Activated CD4-positive, alpha-beta T cell treated with anti-CD3 and anti-CD28 coated beads for 24 hours (primary cell): ENCODE measurements around the gene VPS35.
"Not testable (repeated sequence)": the region's sequence is repeated elsewhere in the genome, so short reads cannot be mapped to it uniquely, and the experiment has no call there.

Source experiments
- DNase-seq, 2 donors: peaks; one replicate each; pipeline ENCODE4 v3.0.0-alpha.2; 2020; ENCODE audit warnings: low read depth in 2 of 2

Gene VPS35

GRCh38 chr16:46658925-46659324, 30.1 kb downstream of the VPS35 start:
- no peak for DNase-seq

GRCh38 chr16:46651305-46651704, 37.7 kb downstream of the VPS35 start:
- no peak for DNase-seq

- no peak for DNase-seq
Observed at GRCh38 chr16:46650254-46650623, 38.7 kb downstream of the VPS35 start.

DNA sequence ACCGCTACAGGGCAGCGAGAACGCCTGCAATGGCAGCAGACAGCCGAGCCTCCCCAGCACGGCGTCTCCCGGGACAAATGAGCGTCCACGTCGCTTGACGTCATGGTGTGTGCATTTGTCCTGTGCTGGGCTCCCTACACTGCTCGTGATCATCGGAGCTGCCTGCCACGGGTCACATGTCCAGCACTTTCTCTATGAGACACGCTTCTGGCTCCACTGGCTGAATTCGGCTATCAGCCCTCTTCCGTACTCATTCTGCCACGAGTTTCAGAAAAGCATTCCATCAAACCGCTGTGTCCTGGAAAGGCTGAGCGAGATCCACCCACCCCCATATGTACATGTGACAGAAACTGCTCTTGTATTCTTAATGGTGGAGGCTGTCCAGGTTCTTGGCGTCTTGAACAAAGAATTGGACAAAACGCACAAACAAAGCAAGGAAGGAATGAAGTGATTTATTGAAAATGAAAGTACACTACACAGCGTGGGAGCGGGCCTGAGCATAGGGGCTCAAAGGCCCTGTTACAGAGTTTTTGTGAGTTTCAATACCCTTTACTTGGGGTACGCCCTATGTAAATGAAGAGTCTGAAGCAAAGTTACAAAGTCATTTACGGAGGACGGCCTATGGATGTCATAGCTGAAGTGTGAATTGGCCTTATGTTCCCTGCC, 39.3 kb downstream of the VPS35 start:
- no peak for DNase-seq

- no peak for DNase-seq
Observed at GRCh38 chr16:46648656-46649055, 40.3 kb downstream of the VPS35 start.

DNA sequence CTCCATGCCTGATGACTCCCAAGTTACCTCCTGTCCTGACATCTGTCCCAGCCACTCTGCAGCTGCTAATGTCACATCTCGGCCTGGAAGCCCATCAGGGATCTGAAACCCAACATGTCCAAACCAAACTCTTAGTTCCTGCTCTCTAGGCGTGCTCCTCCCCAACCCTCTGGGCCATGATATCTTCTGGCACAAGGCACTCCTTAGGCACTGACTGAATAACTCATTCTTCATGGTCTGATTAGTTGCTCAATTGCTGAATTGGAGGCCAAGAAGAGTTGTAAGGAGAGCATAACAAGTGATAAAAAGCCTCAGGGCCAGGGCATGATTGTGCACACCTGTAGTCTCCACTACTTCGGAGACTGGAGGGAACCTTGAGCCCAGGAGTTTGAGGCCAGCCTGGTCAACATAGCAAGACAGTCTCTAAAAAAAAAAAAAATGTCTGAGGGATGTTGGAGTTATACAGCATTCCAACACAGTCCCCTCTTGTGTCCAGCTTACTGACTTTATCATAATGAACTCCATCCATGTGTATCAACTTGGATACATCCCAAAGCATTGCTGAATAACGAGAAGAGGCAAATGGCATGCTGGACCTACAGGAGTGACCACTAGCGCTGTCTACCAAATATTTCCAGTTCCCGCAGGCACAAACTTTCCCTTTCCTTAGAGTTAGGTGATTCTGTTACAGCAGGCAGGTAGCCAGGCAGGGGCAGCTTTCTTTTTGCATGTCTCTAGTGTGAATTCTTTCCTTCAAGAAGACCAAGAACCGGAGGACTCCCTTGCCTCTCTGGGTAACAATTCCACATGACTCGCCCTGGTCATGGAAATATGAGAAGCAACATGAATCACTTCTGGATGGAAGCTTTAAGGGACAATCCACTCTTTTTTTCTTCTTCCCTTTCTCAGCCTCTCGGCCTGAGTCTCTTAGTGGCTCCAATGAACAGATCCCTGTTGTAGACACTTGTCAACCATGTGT, 49.7 kb downstream of the VPS35 start:
- no peak for DNase-seq

GRCh38 chr16:46632778-46633733, 55.9 kb downstream of the VPS35 start:
- DNase-seq: no peak

DNA sequence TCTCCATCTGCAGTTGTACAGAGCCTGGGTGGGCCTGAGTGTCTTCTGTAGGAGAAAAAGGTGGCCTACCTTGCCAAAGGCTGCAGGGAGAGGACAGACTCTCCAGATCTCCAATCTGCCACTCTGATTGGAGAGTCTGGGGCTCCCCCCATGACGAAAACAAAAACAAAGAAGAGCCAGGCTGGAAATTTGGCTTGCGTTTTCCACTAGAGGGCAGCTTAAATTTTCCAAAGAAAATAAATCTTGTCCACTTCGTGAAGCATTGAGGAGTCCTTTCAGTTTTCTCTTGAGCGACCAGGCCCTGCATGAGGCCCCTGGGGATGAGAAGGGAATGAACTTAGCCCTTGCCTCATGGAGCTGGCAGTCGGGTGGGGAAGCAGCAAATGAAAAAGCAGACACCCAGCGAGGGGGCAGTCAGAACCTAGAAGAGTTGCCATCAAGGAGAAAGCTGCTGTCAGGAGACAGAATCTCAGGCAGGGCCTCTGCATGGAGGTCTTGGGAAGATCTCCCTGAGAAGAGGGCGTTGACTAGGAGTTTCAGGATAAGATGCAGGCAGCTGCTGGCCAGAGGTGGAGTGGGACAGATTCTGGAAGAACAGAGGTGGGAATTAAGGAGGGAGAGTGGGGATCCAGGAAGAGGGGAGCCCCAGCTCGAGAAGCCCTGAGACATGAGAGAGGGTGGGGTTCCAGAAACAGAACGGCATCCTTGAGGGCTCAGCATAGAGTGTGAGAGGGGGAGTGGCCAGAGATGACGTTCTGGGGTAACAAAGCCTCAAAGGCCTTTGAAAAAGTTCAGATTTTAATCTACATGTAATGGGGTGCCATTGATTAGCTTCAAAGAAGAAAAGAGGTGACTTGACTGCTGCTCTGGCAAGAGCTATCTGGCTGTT, 59.4 kb downstream of the VPS35 start:
- no peak for DNase-seq

- DNase-seq: no peak
Observed at GRCh38 chr16:46627746-46628145, 61.2 kb downstream of the VPS35 start.

DNA sequence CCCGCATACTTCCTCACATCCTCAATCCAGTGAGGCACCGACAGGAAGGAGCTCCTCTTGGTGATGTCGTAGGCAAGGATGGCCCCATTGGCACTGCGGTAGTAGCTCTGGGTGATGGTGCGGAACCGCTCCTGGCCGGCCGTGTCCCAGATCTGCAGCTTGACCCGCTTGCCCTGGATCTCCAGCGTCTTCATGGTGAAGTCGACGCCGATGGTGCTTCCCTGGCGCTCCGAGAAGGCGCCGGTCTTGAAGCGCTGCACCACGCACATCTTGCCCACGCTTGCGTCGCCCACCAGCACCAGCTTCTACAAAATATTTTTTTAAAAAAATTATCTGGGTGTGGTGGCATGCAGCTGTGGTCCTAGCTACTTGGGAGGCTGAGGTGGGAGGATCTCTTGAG, 62.3 kb downstream of the VPS35 start:
- not testable (repeated sequence) for DNase-seq

- DNase-seq: not testable (repeated sequence)
Observed at GRCh38 chr16:46624862-46625261, 64.1 kb downstream of the VPS35 start.

GRCh38 chr16:46623707-46624106, 65.3 kb downstream of the VPS35 start:
- not testable (repeated sequence) for DNase-seq

- not testable (repeated sequence) for DNase-seq
Observed at GRCh38 chr16:46623246-46623645, 65.7 kb downstream of the VPS35 start.

GRCh38 chr16:46621934-46622676, 66.9 kb downstream of the VPS35 start:
- no peak for DNase-seq

- DNase-seq: peak; percentile 40 to 74
Observed at GRCh38 chr16:46621006-46621933, 67.7 kb downstream of the VPS35 start, which contains the start of gene SHCBP1. TSS of gene SHCBP1 (minus strand) at chr16:46621379. CDS start at chr16:46621359, 20 bp downstream.

GRCh38 chr16:46620266-46621005, 68.5 kb downstream of the VPS35 start:
- no peak for DNase-seq

DNA sequence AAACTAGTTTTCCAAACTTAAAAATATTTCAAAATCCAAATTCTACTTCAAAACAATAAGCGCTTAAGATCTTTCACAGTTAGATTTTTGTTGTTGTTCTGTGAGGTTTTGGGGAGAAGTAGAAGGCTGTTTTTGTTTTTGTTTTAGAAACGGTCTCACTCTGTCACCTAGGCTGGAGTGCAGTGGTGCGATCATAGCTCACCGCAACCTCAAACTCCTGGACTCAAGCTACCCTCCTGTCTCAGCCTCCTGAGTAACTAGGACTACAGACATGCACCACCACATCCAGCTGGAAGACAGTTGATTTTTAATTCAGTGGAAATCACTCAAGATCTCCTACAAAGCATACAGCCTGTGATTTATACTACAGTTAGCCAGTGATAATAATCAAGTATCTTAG, 70.5 kb downstream of the VPS35 start:
- no peak for DNase-seq

DNA sequence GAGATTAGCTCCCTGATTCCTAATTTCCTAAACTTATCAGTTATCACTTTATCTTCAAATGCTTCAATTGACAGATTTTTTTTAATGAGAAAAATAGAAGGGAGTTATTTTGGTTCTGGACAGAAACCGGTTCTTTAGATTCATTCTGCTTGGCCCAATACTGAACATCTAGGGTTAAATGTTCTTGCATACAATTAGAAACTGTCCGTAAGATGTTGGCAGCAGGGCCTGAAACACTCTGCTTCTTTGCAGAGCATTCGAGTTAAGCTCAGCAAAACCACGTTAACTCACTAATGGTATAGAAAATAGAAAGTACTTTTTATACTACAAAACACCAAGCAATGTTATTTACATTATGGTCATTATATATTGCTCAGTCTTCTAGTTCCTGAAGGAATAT, 75.0 kb downstream of the VPS35 start:
- DNase-seq: no peak
